ENCODE data around the gene LILRB1.
"Not testable (repeated sequence)": the region's sequence is repeated elsewhere in the genome, so short reads cannot be mapped to it uniquely, and the experiment has no call there.

LILRB1 gene

GRCh38 chr19:54624934-54625730, 5.2 kb upstream of the LILRB1 start:
- DNase-seq (ENCODE audit: low read depth), result not testable (repeated sequence)

- DNase-seq (ENCODE audit: low read depth), result no peak
These were observed 3.5 kb upstream of the LILRB1 start for GRCh38 chr19:54626757-54627156.

- not testable (repeated sequence) for DNase-seq (ENCODE audit: low read depth)
These were observed 2.4 kb upstream of the LILRB1 start for GRCh38 chr19:54627912-54628311.

- DNase-seq (ENCODE audit: low read depth), result no peak
These were observed 498 bp downstream of the LILRB1 start for GRCh38 chr19:54630782-54631181.

GRCh38 chr19:54631489-54632337, 1.4 kb downstream of the LILRB1 start:
- DNase-seq (ENCODE audit: low read depth), result not testable (repeated sequence)

GRCh38 chr19:54632517-54632916, 2.2 kb downstream of the LILRB1 start:
- not testable (repeated sequence) for DNase-seq (ENCODE audit: low read depth)

- no peak for DNase-seq (ENCODE audit: low read depth)
These were observed 3.1 kb downstream of the LILRB1 start for GRCh38 chr19:54633401-54633800.

GRCh38 chr19:54636081-54636480, 5.8 kb downstream of the LILRB1 start:
- not testable (repeated sequence) for DNase-seq (ENCODE audit: low read depth)

GRCh38 chr19:54638683-54639082, 8.4 kb downstream of the LILRB1 start:
- DNase-seq (ENCODE audit: low read depth), result no peak

- DNase-seq (ENCODE audit: low read depth), result not testable (repeated sequence)
These were observed 12.7 kb downstream of the LILRB1 start for GRCh38 chr19:54642953-54643352.

GRCh38 chr19:54643583-54643982, 13.3 kb downstream of the LILRB1 start:
- not testable (repeated sequence) for DNase-seq (ENCODE audit: low read depth)

- DNase-seq (ENCODE audit: low read depth), result no peak
These were observed 13.8 kb downstream of the LILRB1 start for GRCh38 chr19:54644056-54644455.

GRCh38 chr19:54646331-54646841, 16.1 kb downstream of the LILRB1 start:
- no peak for DNase-seq (ENCODE audit: low read depth)

- DNase-seq (ENCODE audit: low read depth), result no peak
These were observed 17.8 kb downstream of the LILRB1 start for GRCh38 chr19:54648129-54648528.

GRCh38 chr19:54650108-54650655, 19.9 kb downstream of the LILRB1 start:
- no peak for DNase-seq (ENCODE audit: low read depth)

- no peak for DNase-seq (ENCODE audit: low read depth)
These were observed 23.0 kb downstream of the LILRB1 start for GRCh38 chr19:54653181-54653809.

GRCh38 chr19:54654447-54655321, 24.4 kb downstream of the LILRB1 start:
- DNase-seq (ENCODE audit: low read depth), result no peak

GRCh38 chr19:54659300-54659699, 29.0 kb downstream of the LILRB1 start:
- DNase-seq (ENCODE audit: low read depth), result no peak

GRCh38 chr19:54660306-54660705, 30.0 kb downstream of the LILRB1 start:
- no peak for DNase-seq (ENCODE audit: low read depth)

- DNase-seq (ENCODE audit: low read depth), result no peak
These were observed 30.7 kb downstream of the LILRB1 start for GRCh38 chr19:54660964-54661363.

GRCh38 chr19:54661846-54662481, 31.7 kb downstream of the LILRB1 start:
- DNase-seq (ENCODE audit: low read depth), result no peak

All from T-helper 22 cell (primary cell).